Measurements from ENCODE around the gene NHS. TPM values are rescaled to one million over a fixed set of nuclear protein-coding genes. Genes with fewer than 3 reads are reported as not detected.

NHS gene
- total and polyA plus RNA-seq, 2 of the 4 experiments (the other 2 are of a cell fraction), result 0.36 to 0.90 TPM

GRCh38 chrX:17669891-17670290 is 294.9 kb downstream of the NHS start:
- Histone ChIP-seq H3K27ac (ENCODE audit: insufficient read depth, low read length) (no peak overlapping the region), H3K4ac (ENCODE audit: low read depth, low read length) (no peak overlapping the region), H2BK20ac (ENCODE audit: low read depth, low read length) (no peak overlapping the region), H2BK120ac (ENCODE audit: low read depth, low read length) (no peak overlapping the region), H3K9me3 (ENCODE audit: control insufficient read depth, insufficient read depth, low read length) (no peaks in the 10 kb centered on the region), H3K9ac (ENCODE audit: low read depth, low read length) (no peak overlapping the region), H3K4me2 (ENCODE audit: low read depth, low read length) (no peak overlapping the region), H3K27me3 (ENCODE audit: control insufficient read depth, insufficient read depth, low read length) (peaks cover 2% of the 10 kb centered on the region), H3K23ac (ENCODE audit: low read depth, low read length) (no peak overlapping the region), H3K4me3 (ENCODE audit: insufficient read depth, low read depth, low read length) (no peak overlapping the region), H3K79me1 (ENCODE audit: low read depth in 1 of 2, low read length in 2 of 2) (no peaks in the 10 kb centered on the region), H2AK9ac (replicated peaks; ENCODE audit: low read depth, low read length, poor library complexity) (no peak overlapping the region), H2AK5ac (ENCODE audit: low read depth, low read length) (no peak overlapping the region), H2AFZ (replicated peaks; ENCODE audit: low read length, poor library complexity) (no peak overlapping the region), H3K56ac (ENCODE audit: extremely low read depth, insufficient read depth, low read length) (no peak overlapping the region), H3K14ac (replicated peaks; ENCODE audit: low read depth, low read length) (no peak overlapping the region), H3K9me1 (ENCODE audit: insufficient read depth, low read length) (no peaks in the 10 kb centered on the region), H4K5ac (ENCODE audit: low read depth, low read length) (no peak overlapping the region), H4K8ac (ENCODE audit: low read depth in 2 of 2, low read length in 2 of 2) (no peak overlapping the region), H3K18ac (ENCODE audit: low read depth, low read length) (no peak overlapping the region), H3K4me1 (ENCODE audit: control insufficient read depth, insufficient read depth, low read length) (no peaks in the 10 kb centered on the region), H2BK15ac (ENCODE audit: low read depth, low read length) (no peak overlapping the region), H2BK5ac (ENCODE audit: low read depth, low read length, poor library complexity, severe bottlenecking) (no peak overlapping the region), H3K36me3 (ENCODE audit: control insufficient read depth, insufficient read depth, low read length) (no peaks in the 10 kb centered on the region), H4K91ac (ENCODE audit: insufficient read depth, low read depth, low read length) (no peak overlapping the region), H4K20me1 (ENCODE audit: insufficient read depth, low read length) (no peaks in the 10 kb centered on the region)
- intact Hi-C loops (cut with micrococcal nuclease), result no loop called here
- dilution Hi-C loops (cut with HindIII; ENCODE audit: low sequenced_read_pairs, unreplicated experiment), result no loop called here
- WGBS, 2 experiments (ENCODE audit: extremely low coverage in 2 of 2, insufficient read length in 1 of 2), result no CpG with 5 or more reads among the region's 1 CpG
- POLR2A ChIA-PET (ENCODE audit: unreplicated experiment), result no interaction called here
- CTCF ChIA-PET, result interaction anchor here (0.6 kb wide), 1 partner anchor 12 kb away, joined by 3 read pairs; no protein-coding TSS in a partner anchor
- ATAC-seq (ENCODE audit: low read depth) (no peak), DNase-seq (no peak)
- no TSS peak for BruUV-seq (replicated peaks)
- in situ Hi-C loops (cut with MboI; ENCODE audit: low sequenced_read_pairs), result no loop called here
- TF ChIP-seq MXI1 (IDR thresholded peaks at IDR 0.05; ENCODE audit: borderline replicate concordance, low read depth, low read length), result no peak
- TF ChIP-seq CEBPB (IDR thresholded peaks at IDR 0.05; ENCODE audit: low read depth, low read length), result no peak
- no peak for TF ChIP-seq RFX5 (IDR thresholded peaks at IDR 0.05; ENCODE audit: low read depth, low read length)
- TF ChIP-seq POLR2A (IDR thresholded peaks at IDR 0.05; ENCODE audit: low read depth, low read length), result no peak
- no peak for TF ChIP-seq FOS (IDR thresholded peaks at IDR 0.05; ENCODE audit: low read depth, low read length)
- TF ChIP-seq, protein P1, sequence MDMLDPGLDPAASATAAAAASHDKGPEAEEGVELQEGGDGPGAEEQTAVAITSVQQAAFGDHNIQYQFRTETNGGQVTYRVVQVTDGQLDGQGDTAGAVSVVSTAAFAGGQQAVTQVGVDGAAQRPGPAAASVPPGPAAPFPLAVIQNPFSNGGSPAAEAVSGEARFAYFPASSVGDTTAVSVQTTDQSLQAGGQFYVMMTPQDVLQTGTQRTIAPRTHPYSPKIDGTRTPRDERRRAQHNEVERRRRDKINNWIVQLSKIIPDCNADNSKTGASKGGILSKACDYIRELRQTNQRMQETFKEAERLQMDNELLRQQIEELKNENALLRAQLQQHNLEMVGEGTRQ (IDR thresholded peaks at IDR 0.05; ENCODE audit: low read depth, low read length), result no peak
- TF ChIP-seq NFE2L2 (IDR thresholded peaks at IDR 0.05; ENCODE audit: low read depth, low read length), result no peak
- no peak for TF ChIP-seq MAFK (IDR thresholded peaks at IDR 0.05; ENCODE audit: low read depth, low read length)
- no peak for TF ChIP-seq RCOR1 (IDR thresholded peaks at IDR 0.05; ENCODE audit: insufficient replicate concordance, low read length)
- no peak for TF ChIP-seq CTCF (conservative IDR thresholded peaks at IDR 0.05; ENCODE audit: low read depth, low read length)
- no peak for TF ChIP-seq RAD21 (IDR thresholded peaks at IDR 0.05; ENCODE audit: low read length)
- no peak for TF ChIP-seq BHLHE40 (IDR thresholded peaks at IDR 0.05; ENCODE audit: low read depth, low read length)
- TF ChIP-seq, protein P2, sequence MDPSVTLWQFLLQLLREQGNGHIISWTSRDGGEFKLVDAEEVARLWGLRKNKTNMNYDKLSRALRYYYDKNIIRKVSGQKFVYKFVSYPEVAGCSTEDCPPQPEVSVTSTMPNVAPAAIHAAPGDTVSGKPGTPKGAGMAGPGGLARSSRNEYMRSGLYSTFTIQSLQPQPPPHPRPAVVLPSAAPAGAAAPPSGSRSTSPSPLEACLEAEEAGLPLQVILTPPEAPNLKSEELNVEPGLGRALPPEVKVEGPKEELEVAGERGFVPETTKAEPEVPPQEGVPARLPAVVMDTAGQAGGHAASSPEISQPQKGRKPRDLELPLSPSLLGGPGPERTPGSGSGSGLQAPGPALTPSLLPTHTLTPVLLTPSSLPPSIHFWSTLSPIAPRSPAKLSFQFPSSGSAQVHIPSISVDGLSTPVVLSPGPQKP (IDR thresholded peaks at IDR 0.05; ENCODE audit: borderline replicate concordance, low read depth, low read length), result no peak
- TF ChIP-seq SMC3 (IDR thresholded peaks at IDR 0.05; ENCODE audit: low read depth, low read length), result no peak
- TF ChIP-seq CHD1 (IDR thresholded peaks at IDR 0.05; ENCODE audit: low read depth, low read length), result no peak
- TF ChIP-seq MAZ (IDR thresholded peaks at IDR 0.05; ENCODE audit: borderline replicate concordance, low read depth, low read length), result no peak
